Fibroblast of skin of scalp (primary cell): ENCODE data around the gene MAP1LC3A.

Experiments
- DNase-seq: peaks from one replicate; pipeline ENCODE4 v3.0.0-alpha.2; 2013

The MAP1LC3A gene

DNA sequence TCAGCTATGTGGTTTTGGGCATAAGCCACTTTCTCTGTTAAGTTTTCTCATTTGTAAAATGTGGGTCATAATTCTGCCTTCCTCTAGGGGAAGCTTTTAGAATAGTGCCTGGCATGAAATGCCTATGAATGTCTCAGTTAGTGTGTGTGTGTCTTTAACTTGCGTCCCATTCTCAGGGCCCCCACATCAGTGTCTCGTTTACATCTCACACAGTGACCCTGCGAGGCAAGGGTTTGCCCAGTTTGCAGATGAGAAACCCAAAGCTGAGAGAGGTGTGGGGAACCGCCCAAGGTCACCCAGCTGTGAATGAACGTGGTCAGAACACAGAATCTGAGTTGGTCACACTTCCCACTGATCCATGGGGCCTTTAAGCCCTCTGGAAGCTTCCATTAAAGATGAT is 28.2 kb upstream of the MAP1LC3A start:
- DNase-seq, result no peak

DNA sequence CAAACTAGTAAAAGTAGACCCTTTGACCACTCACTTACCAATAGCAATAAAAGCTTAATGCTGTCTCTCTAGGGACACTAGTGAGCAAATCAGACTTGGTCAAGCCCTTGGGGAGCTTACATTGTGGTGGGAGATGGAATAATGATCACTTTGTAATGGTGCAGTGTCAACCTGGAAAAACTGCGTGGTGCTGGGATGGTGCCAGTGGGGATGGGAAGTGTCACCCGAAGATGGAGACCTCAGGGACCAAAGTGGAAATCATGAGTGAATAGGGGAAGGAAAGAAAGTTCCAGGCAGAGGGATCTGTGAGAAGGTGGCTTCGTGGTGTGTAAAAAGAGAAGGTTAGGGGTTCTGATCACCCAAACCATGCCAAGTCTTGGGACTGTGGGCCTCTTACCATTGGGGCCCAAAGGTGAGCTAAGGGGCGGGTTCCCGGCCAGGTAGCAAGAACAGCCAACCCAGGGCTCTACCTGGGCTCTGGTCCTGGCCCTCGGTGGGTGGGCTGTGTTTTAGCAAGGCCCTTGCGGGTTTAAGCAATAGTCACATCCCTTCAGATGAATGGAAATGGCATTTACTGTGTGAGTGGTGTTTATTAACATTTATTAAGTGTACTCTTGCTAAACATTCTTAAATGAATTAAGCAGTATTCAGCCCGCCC is 26.8 kb upstream of the MAP1LC3A start:
- DNase-seq, result no peak

DNA sequence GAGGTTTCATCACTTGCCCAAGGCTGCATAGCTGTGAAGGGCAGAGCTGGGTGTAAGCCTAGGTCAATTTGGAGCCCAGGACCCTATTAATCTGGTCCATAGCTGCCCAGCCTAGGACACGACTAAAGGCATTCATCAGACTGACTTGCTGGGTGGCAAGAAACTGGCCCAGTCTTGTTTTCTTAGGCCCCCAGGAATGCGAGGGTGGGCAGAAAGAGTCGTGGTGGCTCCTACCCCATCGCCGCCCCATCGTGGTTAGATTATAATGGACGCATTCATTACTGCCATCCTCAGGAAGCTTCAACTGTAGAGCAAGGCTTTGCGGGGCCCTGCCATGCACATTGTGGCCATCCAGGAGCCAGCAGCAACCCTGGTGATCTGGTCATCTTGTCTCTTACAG is 26.2 kb upstream of the MAP1LC3A start:
- DNase-seq, result no peak

DNA sequence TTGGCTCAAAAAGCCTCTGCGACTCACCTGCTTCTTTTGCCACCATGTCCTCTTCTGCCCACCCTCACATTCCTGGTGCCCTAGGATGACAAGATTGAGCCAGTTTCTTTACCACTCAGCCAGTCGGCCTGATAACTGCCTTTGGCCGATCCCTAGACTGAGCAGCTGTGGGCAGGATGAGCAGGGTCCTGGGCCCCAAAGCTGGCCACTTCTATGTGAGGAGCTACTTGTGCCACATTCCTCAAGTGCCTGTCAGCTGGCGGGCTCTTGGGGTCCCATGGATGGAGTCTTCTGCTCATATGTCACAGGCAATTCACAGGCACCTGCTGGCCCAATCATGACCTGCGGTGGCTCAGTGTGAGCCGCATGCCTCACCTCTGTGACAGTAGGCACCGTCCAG is 25.8 kb upstream of the MAP1LC3A start:
- DNase-seq, result no peak

GRCh38 chr20:34534391-34535165 is 23.9 kb upstream of the MAP1LC3A start:
- no peak for DNase-seq

GRCh38 chr20:34535301-34535840 is 23.1 kb upstream of the MAP1LC3A start:
- DNase-seq, result no peak

- DNase-seq, result no peak
These were observed 22.7 kb upstream of the MAP1LC3A start for GRCh38 chr20:34535857-34536256.

DNA sequence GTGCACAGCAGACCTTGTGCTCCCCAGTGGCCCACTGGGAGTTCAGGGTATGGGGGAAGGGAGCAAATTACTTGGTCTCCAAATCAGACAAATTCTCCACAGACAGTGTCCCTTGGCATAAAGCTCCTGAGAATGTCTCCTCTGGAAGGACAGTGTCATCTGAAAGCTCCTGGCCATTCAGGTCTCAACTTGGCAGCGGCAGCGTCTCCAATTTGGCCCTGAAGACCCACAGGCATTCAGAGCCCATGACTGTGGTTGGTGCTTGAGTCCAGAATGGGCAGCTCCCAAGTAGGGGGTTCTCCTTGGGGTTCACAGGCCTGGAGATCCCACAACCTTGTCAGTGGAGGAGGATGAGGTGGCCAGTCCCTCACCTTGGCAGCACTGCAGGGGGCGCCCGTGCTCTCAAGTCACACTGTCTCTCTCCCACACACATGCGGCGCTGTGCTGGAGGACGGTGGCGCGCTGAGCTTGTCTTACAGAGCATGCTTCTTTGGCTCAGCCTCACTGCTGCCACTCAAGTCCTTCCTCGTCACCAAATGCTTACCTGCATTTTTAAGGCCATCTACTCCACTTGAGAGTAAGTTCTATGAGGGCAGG is 21.6 kb upstream of the MAP1LC3A start:
- peak; percentile 36 for DNase-seq

- no peak for DNase-seq
These were observed 20.9 kb upstream of the MAP1LC3A start for GRCh38 chr20:34537651-34538050.

DNA sequence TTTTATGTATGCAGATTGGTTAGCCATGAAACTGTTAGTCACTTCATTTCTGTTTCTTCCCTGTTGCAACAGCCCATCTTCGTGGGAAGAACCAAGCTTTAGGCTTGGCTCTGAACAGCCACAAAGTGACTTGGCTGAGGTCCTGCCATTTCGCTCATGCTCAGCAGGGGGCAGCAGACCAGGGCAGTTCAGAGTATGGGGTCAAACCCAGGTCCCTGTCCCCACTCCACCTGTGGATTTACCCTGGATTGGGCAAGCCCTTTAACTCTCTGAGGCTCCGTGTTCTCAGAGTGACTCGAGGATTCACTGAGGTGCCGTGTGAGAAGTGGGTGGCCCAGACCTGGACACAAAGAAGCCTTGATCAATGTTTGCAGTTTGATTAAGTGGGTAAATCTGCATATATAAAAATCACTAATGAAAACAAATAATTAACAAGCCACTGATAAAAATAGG is 19.8 kb upstream of the MAP1LC3A start:
- DNase-seq, result peak; percentile 57

DNA sequence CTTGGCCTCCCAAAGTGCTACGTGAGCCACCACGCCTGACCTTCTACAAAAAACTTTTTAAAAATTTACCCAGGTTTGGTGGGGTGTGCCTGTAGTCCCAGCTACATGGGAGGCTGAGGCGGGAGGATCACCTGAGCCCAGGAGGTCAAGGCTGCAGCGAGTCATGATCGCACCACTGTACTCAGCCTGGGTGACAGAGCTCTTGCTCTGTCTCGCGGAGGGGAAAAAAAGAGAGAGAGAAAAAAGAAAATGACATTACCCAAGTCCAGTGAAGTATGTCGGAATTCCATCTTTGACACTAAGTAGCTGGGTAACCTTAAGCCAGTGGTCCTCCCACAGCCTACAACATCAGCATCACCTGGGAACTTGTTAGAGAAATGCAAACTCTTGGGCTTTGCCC is 18.8 kb upstream of the MAP1LC3A start:
- DNase-seq, result no peak

GRCh38 chr20:34540596-34541263 is 17.8 kb upstream of the MAP1LC3A start:
- no peak for DNase-seq

DNA sequence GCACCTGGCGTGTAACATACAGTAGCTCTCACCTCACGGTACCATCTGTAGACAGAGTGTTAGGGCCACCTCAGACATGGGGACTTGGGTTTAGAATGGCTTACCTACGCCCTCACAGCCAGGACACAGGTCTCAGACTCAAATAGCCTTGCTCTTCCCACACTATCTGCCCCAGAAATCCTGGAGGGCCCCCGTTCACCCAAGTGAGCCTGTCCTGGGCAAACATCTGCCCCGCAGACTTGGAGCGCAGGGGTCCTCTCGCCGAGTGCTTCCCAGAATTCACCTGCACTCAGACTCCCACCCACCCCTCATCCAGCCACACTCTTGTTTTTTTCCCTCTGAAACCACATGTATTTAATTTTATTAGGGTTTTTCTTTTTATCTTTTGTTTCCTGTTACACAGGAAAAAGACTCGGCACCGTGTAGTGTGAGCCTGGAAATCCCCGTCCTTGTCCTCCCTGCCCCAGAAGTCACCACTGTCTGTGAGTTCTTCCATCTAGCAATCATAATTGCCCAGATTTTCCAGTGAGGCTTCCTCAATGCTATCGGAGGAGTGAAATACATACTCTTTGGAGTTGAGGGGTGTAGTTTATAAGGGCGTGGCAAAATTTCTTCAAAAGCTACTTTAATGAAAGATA is 17.1 kb upstream of the MAP1LC3A start:
- DNase-seq, result no peak

GRCh38 chr20:34541917-34542316 is 16.6 kb upstream of the MAP1LC3A start:
- DNase-seq, result no peak

GRCh38 chr20:34542439-34542838 is 16.1 kb upstream of the MAP1LC3A start:
- DNase-seq, result no peak

DNA sequence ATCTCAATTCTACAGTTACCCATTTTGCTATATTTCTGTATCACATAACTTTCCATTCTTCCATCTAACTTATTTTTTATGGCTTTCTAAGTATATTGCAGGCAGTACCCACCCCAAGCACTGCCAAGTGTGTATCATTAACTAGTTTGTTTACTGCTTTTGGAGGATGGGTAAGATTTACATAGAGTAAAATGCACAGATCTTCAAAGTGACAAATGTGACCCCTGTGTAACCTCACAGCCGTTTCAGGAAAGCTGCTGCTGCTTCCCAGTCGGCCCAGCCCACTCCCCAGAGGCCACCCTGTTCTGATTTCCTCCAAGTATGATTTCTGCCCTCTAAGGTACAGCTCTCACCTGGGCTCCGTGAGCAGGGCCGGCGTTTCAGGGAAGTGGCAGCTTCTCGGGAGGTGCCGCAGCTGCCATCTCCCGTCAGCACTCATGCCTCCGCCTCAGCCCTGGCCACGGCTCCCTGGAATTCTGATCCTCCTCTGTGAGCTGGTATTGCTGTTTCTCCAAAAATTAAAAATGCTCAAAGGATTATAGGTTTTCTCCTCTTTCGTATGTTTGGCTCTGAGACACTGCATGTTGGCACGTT is 15.0 kb upstream of the MAP1LC3A start:
- DNase-seq, result no peak

DNA sequence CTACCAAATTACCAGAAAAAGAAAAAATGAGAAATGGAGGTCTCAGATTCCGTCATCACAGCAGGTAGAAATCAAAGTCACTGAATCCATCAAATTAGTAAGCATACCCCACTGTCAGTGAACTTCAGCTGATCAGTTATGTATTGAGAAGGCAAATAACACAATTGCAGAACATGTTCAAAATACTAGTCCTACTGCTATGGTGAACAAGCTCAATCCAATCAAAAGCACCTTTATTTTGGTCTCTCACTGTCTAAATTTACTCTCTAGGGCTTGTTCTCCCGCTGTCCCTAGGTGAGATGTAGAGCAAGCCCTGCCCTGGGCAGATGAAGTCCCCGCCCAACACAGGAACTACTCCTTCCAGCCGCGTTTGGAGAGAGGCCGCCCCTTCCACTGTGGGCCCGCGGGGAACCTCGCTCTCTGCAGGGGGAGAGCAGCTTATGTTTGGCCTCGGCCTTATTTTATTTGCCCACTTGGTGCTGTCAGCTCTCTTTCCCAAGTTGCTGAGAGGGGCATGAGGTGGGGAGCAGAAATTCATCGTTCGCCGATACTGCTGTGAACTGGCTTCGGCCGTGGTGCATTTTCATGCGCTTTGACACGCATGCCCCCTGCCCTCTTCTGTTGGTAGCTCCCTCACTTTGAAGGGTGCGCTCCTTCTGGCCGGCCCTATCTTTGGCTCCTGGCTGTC is 14.3 kb upstream of the MAP1LC3A start:
- no peak for DNase-seq

- DNase-seq, result no peak
These were observed 11.8 kb upstream of the MAP1LC3A start for GRCh38 chr20:34546751-34547181.

- DNase-seq, result no peak
These were observed 10.5 kb upstream of the MAP1LC3A start for GRCh38 chr20:34547844-34548613.

DNA sequence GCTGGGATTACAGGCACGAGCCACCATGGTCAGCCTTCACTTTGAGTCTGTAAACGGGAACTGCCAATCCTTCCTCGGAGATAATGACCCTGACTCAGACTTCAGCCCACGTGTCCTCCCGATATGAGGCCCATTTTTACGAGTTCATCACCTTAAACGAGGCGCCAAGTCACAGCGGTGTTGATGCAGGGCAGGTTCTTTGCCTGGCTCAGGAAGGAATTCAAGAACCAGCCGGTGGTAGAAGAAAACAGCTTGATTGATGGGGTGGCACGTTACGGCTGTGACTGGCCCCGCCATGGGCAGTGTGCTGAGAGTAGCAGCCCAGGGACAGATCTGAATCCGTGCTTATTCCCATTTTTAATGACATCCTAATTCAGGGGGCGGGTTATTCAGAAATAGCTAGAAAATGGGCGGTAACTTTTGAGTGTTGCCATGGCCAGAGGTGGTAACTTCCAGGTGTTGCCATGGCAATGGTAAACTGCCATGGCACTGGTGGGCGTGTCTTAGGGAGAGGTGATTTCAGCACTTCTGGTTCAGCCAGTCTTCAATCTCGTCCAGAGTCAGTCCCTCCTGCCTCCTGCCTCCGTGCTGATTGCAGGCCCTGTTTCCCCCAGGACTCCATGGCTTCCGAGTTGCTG is 9.1 kb upstream of the MAP1LC3A start:
- no peak for DNase-seq
